Vagina (tissue), 2 donors: ENCODE data around the gene HOXC12. TPM values are rescaled to one million over a fixed set of nuclear protein-coding genes. Genes with fewer than 3 reads are reported as not detected.

ENCODE experiments used
- DNase-seq, 2 donors: peaks; one replicate each; pipeline ENCODE4 v3.0.0-alpha.2; 2017; ENCODE audit errors: extremely low spot score in 2 of 2
- H3K27ac ChIP-seq: fragments of 200-600 bp; sonication (generic); one replicate; pipeline ENCODE4 v1.5.1; 2019
- H3K27me3 ChIP-seq: fragments of 200-600 bp; sonication (generic); one replicate; pipeline ENCODE4 v1.5.1; 2019
- H3K36me3 ChIP-seq, 2 donors: fragments of 200-600 bp; sonication (generic); one replicate each; pipeline ENCODE4 v1.5.1; 2017 to 2019
- H3K4me1 ChIP-seq: fragments of 200-600 bp; sonication (generic); one replicate; pipeline ENCODE4 v1.5.1; 2019
- H3K4me3 ChIP-seq, 2 donors: fragments of 200-600 bp; sonication (generic); 1 replicate in 1 of 2; 2 replicates in 1 of 2; pipeline ENCODE4 v1.5.1; 2016 to 2019
- H3K9me3 ChIP-seq: fragments of 200-600 bp; sonication (generic); one replicate; pipeline ENCODE4 v1.5.1; 2019
- CTCF ChIP-seq, 3 experiments: fragments of 450-650 bp in 2 of 3; fragments of 200-600 bp in 1 of 3; sonication (generic) in 1 of 3; IDR thresholded peaks; one replicate each; pipeline ENCODE4 v1.5.1; 2017 to 2019; ENCODE audit warnings: antibody characterized with exemption in 3 of 3, mild to moderate bottlenecking in 2 of 3, moderate library complexity in 2 of 3
- POLR2A ChIP-seq, 2 donors: fragments of 450-650 bp; IDR thresholded peaks; one replicate each; pipeline ENCODE4 v1.6.1; 2017; ENCODE audit warnings: antibody characterized with exemption in 2 of 2, mild to moderate bottlenecking in 2 of 2, moderate library complexity in 2 of 2
- POLR2AphosphoS5 ChIP-seq, 2 donors: sonication (generic); formaldehyde crosslinking; IDR thresholded peaks; one replicate each; pipeline ENCODE4 v1.9.0; 2017; ENCODE audit warnings: antibody characterized with exemption in 2 of 2, mild to moderate bottlenecking in 2 of 2, low read depth in 1 of 2; ENCODE audit not compliant: insufficient read depth in 1 of 2
- intact Hi-C: fragments of 100-400 bp; cut with DNase I; formaldehyde crosslinking; loops from one replicate; pipeline ENCODE4 v1.15.1; 2023
- total RNA-seq: library from RNA; depleted of rRNA; stranded (reverse); fragments of >200 nt; gene quantifications from one replicate; pipeline ENCODE4 v1.2.3, GENCODE V29; 2016

The HOXC12 gene
- total RNA-seq, 1 donor from 2014 or later, result not detected

GRCh38 chr12:53941750-53942149, 13.0 kb upstream of the HOXC12 start:
- peaks cover 25% of the 10 kb centered on the region for H3K27me3 ChIP-seq
- no peaks in the 10 kb centered on the region for H3K36me3 ChIP-seq
- H3K4me1 ChIP-seq, result peaks cover 8% of the 10 kb centered on the region
- DNase-seq, result no peak
- TF ChIP-seq POLR2AphosphoS5 (IDR thresholded peaks at IDR 0.05; ENCODE audit: insufficient read depth in 1 of 2, low read depth in 1 of 2), result no peak
- TF ChIP-seq CTCF (IDR thresholded peaks at IDR 0.05), result no peak
- no peak for TF ChIP-seq POLR2A (IDR thresholded peaks at IDR 0.05)
- H3K27ac ChIP-seq, result no peak overlapping the region
- H3K4me3 ChIP-seq, result no peak overlapping the region
- intact Hi-C loops, result no loop called here
- no peaks in the 10 kb centered on the region for H3K9me3 ChIP-seq

GRCh38 chr12:53942467-53942997, 12.2 kb upstream of the HOXC12 start:
- Histone ChIP-seq H3K27ac (no peak overlapping the region), H3K4me3 (no peak overlapping the region), H3K27me3 (peaks cover 19% of the 10 kb centered on the region), H3K36me3 (no peaks in the 10 kb centered on the region), H3K4me1 (peaks cover 8% of the 10 kb centered on the region), H3K9me3 (no peaks in the 10 kb centered on the region)
- TF ChIP-seq POLR2AphosphoS5 (IDR thresholded peaks at IDR 0.05; ENCODE audit: insufficient read depth in 1 of 2, low read depth in 1 of 2) (no peak), CTCF (IDR thresholded peaks at IDR 0.05) (no peak), POLR2A (IDR thresholded peaks at IDR 0.05) (no peak)
- DNase-seq, result no peak
- intact Hi-C loops, result no loop called here

- Histone ChIP-seq H3K27ac (no peak overlapping the region), H3K4me1 (no peaks in the 10 kb centered on the region), H3K9me3 (no peaks in the 10 kb centered on the region), H3K27me3 (peaks cover 3% of the 10 kb centered on the region), H3K4me3 (no peak overlapping the region), H3K36me3 (no peaks in the 10 kb centered on the region)
- intact Hi-C loops, result no loop called here
- no peak for DNase-seq
- TF ChIP-seq CTCF (IDR thresholded peaks at IDR 0.05), result no peak
These were observed 10.5 kb upstream of the HOXC12 start for GRCh38 chr12:53944209-53944608.

- TF ChIP-seq POLR2AphosphoS5 (IDR thresholded peaks at IDR 0.05; ENCODE audit: insufficient read depth in 1 of 2, low read depth in 1 of 2) (no peak), CTCF (IDR thresholded peaks at IDR 0.05) (no peak), POLR2A (IDR thresholded peaks at IDR 0.05) (no peak)
- intact Hi-C loops, result no loop called here
- no peak overlapping the region for H3K4me3 ChIP-seq
- DNase-seq, result no peak
- H3K27ac ChIP-seq, result no peak overlapping the region
- peaks cover 2% of the 10 kb centered on the region for H3K27me3 ChIP-seq
- no peaks in the 10 kb centered on the region for H3K4me1 ChIP-seq
- no peaks in the 10 kb centered on the region for H3K36me3 ChIP-seq
- H3K9me3 ChIP-seq, result no peaks in the 10 kb centered on the region
These were observed 9.5 kb upstream of the HOXC12 start for GRCh38 chr12:53944907-53945847.

- Histone ChIP-seq H3K4me3 (no peak overlapping the region), H3K27ac (no peak overlapping the region), H3K9me3 (no peaks in the 10 kb centered on the region), H3K36me3 (no peaks in the 10 kb centered on the region), H3K4me1 (peaks cover 7% of the 10 kb centered on the region), H3K27me3 (peaks cover 15% of the 10 kb centered on the region)
- TF ChIP-seq CTCF (IDR thresholded peaks at IDR 0.05) (no peak), POLR2AphosphoS5 (IDR thresholded peaks at IDR 0.05; ENCODE audit: insufficient read depth in 1 of 2, low read depth in 1 of 2) (no peak), POLR2A (IDR thresholded peaks at IDR 0.05) (no peak)
- intact Hi-C loops, result no loop called here
- DNase-seq, result no peak
These were observed 7.0 kb upstream of the HOXC12 start for GRCh38 chr12:53947743-53948142.
